Bone marrow (tissue), 2 donors: ENCODE data around the gene NLRC5.
"Not testable (repeated sequence)": the region's sequence is repeated elsewhere in the genome, so short reads cannot be mapped to it uniquely, and the experiment has no call there.

Experiments
- DNase-seq, 2 donors: peaks; one replicate each; lab custom pipeline; 2025; lab: John Stamatoyannopoulos, UW

Gene NLRC5

DNA sequence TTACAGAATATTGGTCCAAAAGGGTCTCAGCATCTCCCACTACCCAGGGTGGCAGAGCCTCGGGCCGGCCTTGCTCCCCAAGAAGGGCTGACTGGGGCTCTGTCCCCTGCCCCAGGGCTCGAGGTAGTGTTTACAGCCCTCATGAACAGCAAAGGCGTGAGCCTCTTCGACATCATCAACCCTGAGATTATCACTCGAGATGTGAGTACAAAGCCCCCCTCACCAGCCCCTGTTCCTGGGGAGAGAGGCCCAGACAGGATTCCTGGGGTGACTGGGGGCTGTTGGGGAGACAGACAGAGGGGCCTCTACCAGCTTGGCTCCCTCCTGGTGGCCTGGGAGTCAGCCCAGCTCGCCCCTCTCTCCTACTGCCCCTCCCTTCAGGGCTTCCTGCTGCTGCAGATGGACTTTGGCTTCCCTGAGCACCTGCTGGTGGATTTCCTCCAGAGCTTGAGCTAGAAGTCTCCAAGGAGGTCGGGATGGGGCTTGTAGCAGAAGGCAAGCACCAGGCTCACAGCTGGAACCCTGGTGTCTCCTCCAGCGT is 6.1 kb upstream of the NLRC5 start:
- no peak for DNase-seq

DNA sequence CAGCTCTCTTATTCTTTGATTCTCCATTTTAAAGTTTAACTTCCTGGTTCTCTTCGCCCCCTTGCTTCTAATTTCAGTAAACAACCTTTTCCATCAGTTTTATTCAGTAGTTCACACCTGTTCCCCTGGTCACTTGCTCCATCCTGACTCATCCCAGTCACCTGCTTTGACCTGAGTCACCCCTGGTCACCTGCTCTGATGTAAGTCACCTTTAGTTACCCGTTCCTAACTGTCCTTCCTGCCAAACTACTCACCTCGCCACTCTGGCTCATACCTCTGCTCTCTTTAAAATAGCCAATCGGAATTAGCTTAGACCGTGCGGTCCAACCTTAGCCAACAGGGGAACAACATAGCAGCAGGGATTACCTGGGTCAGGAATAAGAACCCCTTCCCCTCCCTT is 4.7 kb upstream of the NLRC5 start:
- no peak for DNase-seq

DNA sequence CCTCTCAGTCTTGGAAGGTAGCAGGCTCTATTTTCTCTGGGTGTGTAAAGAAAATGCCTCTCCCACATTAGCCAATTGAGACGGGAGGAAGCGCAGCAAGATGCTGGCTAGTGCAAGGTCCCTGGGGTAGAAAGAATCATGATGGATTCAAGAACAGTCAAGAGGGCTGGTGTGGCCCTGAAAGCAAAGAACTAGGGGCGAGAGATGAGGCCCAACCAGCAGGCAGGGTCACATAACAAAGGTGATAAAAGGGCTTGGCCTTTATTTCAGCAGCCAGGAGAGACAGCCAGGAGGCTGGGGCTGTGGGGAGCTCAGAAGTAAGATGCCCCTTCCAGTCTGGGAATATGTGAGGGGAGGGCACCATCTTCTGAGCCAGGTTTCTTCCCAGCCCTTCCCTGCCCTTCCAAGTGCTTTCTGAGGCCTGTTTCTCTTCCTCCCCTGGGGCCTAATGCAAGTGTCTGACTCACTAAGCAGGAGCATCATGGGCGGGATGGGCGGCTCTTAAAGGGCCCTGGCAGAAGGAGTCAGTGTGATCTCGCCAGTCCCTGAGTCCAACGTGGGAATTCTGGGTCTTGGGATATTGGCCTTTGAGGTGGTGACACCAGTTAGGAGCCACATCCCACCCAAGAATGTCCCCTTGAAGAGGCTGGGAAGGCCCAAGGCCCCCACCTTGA is 3.9 kb upstream of the NLRC5 start:
- DNase-seq = no peak

DNA sequence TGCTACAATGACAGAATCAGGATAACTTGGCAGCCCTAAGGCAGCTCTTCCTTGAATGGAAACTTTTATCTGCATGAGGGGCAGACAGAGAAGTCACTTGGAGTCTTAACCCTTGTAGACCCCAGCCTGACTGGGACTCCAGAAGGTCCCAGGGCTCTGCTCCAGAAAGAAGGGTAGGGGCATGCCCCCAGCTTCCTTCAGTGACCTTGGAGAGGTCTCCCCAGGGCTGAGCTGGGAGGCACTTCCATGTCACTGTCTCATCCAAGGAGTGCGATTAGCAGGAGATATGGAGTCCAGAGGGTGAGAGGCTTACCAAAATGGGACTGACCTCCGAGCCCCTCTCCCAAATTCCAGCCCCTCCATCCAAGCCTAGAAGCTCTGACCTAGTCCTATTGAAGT is 3.4 kb upstream of the NLRC5 start:
- DNase-seq = no peak

DNA sequence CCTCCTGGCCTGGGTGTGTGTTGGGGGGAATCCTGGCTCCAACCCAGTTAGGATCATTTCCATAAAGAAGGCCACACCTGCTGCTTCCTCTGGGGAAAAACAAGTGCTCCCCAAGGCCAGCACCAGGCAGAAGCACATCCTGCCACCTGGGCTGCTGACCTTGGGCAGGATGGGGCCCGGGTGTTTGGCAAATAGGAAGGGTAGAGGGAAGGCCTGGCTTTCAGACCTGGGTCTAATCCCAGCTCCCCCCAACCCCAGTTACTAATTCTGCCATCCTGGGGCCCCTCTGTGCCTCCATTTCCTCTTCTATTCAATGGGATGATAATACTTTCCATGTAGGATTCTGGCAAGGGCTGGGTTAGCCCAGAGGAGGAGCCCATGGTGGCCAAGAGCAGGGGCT is 3.0 kb upstream of the NLRC5 start:
- no peak for DNase-seq

DNA sequence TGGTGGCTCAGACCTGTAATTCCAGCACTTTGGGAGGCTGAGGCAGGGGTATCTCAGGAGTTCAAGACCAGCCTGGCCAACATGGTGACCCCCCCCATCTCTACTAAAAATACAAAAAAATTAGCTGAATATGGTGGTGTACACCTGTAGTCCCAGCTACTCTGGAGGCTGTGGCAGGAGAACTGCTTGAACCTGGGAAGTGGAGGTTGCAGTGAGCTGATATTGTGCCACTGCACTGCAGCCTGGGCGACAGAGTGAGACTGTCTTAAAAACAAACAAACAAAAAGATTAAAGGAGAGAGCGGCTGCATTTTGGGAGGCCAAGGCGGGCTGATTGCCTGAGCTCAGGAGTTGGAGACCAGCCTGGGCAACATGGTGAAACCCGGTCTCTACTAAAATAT is 2.4 kb upstream of the NLRC5 start:
- not testable (repeated sequence) for DNase-seq

DNA sequence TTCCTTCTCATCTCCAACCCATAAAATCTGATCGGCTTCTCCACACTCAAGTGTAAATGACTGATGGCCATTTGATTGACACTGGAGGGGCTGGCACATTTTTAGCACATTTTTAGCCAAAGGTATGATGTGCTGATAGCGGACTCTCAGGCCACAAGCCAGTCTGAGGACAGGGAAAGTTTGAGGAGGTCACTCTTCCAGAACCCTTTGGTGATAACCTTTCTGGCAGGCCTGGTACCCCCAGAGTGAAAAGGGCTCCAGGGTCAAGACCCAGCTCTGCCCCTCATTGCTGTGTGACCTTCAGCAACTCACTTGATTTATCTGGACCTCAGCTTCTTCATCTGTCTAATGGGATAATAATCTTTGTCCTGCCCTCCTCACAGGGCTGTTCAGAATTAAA is 1.7 kb upstream of the NLRC5 start:
- no peak for DNase-seq

DNA sequence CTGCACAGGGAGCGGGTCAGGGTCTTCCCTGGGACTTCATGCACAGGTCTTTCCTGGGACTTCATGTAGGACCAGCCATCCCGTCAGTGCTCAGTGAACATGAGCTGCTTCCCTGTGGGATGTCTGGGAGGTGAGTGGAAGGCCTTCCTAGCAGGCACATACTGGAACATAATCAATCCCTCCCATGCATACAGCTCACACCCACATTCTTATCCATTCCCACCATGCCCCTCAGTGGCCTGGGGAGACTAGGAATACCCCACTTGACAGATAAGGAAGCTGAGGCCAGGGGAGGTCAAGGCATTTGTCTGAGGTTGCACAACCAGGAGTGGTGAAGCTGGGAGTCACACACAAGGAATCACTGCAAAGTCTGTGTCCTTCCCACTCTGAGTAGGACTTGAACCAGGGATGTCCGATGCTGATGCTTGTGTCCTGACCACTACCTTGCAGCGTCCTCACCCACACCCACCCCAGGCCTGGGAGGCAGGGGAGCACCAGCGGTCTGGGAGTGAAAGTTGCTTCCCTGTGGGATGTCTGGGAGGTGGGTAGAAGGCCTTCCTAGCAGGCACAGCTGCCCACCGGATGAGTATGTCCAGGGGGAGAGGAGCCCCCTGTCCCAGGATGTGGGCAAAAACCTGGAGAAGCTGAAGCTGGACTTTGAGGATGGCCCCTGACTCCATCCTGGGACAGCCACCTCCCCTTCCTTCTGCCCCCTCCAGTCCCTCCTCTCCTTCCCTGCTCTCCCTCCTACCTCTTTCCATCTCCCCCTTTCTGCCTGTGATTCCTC is 1.0 kb upstream of the NLRC5 start:
- no peak for DNase-seq

DNA sequence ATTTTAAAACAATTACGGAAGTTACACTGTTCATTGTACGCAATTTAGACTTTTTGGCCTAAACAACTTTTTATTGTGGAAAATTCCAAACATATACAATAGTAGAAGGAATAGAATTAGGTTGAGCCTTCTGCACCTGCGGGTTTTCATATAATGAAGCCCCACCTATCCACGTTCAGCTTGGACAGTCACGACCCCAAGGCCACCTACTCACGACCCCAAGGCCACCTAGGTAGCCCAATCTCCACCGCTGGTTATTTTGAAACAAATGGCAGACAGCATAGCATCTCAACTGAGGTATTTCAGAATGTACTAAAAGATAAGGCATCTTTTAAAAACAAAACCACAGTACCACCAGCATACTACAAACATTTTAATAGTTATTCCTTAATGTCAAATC is 631 bp downstream of the NLRC5 start:
- DNase-seq = no peak

DNA sequence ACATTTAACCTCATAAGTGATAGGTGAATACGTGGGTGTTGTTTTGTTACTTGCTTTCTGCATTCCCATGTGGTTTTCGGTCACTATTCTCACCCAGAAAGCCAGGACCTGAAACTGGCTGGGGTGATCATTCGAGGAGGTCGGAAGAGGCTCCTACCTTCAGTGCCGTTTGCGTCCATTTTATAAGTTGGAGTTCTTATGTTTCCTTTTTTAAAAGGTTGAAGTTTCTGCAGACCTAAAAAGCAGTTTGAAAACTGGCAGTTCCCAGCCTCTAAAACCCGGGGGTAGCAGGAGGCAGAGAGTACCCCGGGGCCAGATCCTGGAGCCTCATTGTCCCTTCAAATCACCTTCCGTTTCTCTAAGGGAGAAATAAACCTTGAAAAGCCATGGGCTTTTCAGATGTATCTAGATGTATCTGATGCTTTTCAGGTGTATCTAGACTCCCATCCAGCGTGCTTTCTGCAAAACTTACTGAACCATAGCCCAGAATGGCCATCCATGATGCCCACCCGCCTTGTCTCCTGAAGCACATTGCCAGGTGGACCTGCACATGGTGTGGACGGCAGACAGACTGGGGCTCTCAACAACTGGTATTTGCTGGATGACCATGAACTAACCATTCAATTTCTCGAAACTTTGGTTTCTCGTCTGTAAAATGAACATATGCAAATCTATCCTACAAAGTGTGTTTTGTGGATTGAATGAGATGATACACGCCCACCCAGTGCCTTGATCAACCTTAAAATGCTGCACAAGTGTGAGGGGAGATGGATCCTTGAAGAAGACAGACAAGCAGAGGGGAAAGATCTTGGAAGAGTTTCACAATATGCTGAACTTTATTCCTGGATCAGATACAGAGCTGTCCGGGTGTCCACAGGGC is 1.3 kb downstream of the NLRC5 start:
- DNase-seq = no peak

DNA sequence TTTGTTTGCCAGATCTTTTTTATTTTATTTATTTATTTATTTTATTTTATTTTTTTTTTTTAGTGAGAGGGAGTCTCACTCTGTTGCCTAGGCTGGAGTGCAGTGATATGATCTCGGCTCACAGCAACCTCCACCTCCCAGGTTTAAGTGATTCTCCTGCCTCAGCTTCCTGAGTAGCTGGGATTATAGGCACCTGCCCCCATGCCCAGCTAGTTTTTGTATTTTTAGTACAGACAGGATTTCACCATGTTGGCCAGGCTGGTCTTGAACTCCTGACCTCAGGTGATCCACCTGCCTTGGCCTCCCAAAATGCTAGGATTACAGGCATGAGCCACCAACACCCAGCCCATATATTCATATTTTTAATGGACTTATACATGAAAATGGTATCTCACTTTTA is 3.1 kb downstream of the NLRC5 start:
- not testable (repeated sequence) for DNase-seq

DNA sequence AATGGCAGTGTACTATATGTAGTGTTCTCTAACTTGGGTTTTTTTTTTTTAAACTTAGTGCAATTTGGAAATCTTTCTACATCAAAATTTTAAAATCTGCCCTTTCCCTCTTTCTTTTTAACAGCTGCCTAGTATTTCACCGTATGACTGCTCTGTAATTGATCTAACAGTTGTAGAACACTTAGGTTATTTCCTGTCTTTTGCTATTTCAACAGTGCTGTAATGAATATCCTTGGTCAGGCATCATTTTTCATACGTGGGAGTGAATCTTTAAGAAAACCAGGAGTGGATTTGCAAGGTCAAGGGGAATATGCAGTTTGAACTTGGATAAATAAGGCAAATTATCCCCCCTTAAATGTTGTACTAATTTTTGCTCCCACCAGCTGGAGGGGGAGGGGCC is 3.8 kb downstream of the NLRC5 start:
- DNase-seq = no peak

DNA sequence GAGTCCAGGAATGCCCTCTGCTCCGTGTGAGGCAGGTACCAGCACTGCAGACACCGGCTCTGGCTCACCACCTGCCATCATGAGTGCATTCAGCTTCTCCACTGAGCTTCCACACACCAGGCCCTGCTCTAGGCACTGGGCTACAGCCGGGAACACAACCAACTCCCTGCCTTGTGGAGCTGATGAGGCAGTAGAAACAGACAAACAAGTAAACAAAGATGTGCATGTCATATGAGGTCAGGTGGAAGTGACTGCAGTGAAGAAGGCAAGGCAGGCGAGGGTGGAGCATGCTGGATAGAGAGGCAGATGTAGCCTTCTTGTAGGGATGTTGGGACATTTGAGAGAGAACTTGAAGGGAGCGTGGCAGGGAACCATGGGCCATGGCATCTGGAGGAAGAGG is 5.0 kb downstream of the NLRC5 start:
- DNase-seq = no peak

DNA sequence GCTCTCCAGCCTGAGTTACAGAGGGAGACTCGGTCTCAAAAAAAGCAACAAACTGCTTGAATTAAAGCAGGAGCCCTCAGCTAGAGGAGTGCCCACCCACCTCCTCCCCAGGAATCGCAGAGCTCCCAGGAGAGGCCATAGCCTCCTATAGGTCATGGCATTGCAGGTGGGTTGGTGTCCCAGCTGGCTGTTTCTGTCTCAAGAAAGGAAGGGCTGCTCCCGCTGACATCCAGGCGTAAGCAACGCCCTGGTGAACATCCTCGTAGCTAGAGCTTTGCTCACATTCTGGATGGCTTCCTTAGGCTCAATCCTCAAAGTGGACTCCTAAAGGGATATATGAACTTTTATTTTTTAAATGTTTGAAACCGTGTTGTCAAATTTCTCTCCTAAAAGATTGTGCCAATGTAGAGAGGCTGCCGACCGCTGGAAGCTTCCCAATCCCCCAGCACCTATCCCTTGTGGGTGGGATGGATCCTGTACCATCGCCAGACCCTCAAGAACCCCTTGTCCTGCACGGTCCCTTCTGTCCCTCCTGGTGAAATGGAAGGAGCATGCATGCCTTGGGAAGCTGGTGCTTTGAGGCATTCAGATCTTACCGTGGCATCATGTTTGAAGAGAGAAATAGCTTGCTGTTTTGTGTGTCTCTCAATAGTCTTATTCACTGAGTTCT is 5.9 kb downstream of the NLRC5 start:
- DNase-seq = no peak

DNA sequence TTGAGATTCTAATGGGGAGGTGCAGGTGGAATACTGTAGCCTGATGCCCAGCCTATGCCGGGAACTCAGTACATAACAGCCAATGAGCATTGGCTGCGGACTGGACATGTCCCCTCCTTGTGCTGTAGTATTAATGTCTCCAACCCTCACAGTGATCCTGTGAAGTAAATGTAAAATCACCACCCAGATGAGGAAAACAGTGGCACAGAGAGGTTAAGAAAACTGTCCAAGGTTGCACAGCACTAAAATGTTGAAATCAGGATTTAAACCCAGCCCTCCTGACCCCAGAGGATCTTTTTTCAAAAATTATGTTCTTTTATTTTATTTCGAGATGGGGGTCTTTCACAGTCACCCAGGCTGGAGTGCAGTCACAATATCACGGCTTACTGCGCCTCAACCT is 7.9 kb downstream of the NLRC5 start:
- DNase-seq = no peak

DNA sequence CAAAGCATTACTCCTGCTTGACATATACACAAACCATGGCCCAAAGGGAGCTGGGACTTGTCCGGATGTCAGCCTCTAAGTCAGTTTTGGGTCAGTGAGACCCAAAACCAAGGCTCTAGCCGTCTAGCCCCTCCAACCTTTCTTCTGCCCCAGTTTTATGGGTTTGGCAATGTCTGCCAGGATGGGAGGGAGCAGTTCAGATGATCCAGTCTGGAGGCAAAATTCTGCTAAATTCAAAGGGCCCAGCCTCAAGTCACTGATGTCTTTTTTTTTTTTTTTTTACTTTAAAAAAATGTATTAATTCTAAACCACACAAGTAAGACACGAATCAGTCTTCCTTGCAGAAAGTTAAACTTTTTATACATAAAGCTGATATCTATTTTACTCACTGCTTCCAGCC is 8.6 kb downstream of the NLRC5 start:
- DNase-seq = no peak

DNA sequence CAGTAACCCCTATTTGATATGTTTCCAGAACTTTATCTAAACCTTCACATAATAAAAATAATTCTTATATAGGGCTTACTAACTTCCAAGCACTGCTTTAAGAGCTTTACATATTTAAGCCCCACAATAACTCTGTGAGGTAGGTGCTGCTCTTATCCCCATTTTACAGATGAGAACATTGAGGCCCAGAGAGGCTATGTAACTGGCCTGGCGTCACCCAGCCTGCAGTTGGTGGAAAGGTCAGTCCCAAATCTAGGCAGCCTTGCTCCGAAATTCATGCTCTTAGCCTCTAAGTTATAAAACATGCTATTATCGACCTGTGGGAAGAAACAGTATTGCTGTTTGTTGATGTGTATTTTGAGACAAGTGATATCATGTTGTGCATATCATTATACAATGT is 9.0 kb downstream of the NLRC5 start:
- DNase-seq = no peak

DNA sequence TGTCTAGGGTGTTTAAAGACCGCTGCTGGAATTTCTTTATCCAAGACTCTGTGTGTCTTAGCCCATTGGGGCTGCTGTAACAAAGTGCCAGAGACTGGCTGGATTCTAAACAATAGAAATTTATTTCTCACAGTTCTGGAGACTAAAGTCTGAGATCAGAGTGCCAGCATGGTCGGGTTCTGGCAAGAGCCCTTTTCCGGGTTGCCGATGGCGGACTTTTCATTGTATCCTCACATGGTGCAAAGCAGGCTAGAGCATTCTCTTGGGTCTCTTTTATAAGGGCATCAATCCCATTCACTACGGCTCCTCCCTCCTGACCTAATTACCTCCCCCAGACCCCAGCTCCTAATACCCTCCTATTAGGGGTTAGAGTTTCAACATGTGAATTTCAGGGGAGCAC is 9.5 kb downstream of the NLRC5 start:
- no peak for DNase-seq

DNA sequence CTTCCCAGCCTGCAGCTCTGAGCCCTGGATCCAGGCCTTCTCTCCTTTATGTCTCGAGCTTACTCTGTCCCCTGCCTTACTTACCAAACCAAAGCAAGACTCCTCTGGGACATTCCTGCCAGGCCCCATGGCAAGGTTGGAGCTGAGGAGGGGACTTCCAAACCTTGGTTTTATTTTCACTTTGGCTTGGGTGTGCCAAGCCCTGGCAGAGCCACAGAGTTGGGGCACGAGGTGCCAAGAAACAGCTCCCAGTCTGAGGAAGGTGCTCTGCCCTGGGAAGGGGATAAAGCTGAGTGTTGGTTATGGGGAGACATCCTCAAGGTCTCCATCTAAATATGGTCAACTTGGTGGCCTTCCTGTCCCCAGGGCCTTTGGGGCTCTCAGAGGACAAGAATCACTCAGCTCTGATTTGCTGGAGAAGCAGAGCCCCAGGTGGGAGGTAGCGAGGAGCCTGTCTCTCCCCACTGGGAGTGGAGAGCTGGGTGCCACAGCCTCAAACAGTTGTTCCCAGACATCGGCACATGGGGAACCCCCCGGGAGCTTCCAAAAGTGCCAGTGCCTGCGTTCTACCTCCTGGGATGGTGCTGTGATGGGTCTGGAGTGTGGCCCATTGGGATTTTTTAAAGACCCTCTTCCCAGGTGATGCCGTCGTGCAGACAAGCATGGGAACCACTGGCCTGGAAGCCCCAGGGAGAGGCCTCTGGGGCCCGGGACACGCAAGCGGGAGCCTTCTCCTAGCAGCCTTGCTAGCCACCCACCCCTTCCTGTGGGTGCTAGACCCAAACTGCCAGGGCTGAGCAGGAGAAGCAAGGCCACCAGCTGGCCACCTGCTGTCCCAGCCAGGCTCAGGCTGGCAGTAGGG is 10.3 kb downstream of the NLRC5 start:
- no peak for DNase-seq

DNA sequence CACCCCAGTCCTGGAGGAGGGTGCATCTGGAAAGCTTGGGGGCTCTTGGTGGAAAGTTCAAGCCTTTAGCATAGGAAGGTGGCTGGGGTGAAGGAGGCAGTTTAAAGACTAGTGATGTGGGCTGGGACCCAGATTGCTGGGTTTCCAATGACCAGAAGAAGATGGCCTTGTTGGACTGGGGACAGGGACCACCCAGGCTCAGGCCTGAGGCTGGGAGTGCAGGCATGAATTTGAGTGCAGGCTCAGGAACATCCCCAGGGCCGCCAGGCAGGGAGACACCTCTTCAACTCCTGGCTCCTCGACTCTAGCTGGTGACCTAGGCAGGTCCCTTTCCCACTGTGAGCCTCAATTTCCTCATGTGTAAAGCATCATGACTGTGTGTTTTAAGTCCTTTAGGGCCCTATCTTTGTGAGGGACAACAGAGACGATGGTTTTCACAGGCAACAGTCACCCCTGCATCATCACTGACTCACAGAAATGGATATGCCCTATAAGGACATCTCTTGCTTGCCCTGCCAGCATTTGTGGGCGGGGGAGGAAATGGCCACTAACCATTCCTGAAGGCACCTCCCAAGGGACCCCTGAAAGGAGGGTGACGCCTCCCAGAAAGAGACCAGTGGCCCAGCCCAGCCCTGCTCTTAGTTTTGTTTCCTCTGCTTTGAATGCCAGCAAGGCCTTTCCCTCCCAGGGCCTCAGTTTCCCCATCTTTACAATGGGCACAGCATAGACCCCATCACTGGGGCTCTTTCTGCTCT is 11.1 kb downstream of the NLRC5 start:
- no peak for DNase-seq
